Neural crest cell (in vitro differentiated cells): ENCODE measurements around the gene YAF2. TPM values are rescaled to one million over a fixed set of nuclear protein-coding genes. Genes with fewer than 3 reads are reported as not detected.
A peak's percentile ranks its signal among the peaks of the same experiment; 100 is the strongest.
"Not testable (repeated sequence)": the region's sequence is repeated elsewhere in the genome, so short reads cannot be mapped to it uniquely, and the experiment has no call there.

ENCODE experiments used
- DNase-seq: peaks from one replicate; pipeline ENCODE4 v3.0.0; 2021; ENCODE audit warnings: low read depth, mixed read lengths, low spot score
- H3K27ac Mint-ChIP-seq: one replicate; pipeline ENCODE4 v1.8.0; 2021; ENCODE audit warnings: mild to moderate bottlenecking, mixed read lengths; ENCODE audit not compliant: unreplicated experiment
- H3K27me3 Mint-ChIP-seq: 2 replicates; pipeline ENCODE4 v1.8.0; 2021; ENCODE audit warnings: low read depth, mild to moderate bottlenecking, mixed read lengths
- H3K36me3 Mint-ChIP-seq: 2 replicates; pipeline ENCODE4 v1.8.0; 2021; ENCODE audit warnings: low read depth, mild to moderate bottlenecking, mixed read lengths
- H3K4me1 Mint-ChIP-seq: 2 replicates; pipeline ENCODE4 v1.8.0; 2021; ENCODE audit warnings: mixed read lengths
- H3K4me3 Mint-ChIP-seq: one replicate; pipeline ENCODE4 v1.8.0; 2021; ENCODE audit warnings: mild to moderate bottlenecking, mixed read lengths
- H3K9me3 Mint-ChIP-seq: 2 replicates; pipeline ENCODE4 v1.8.0; 2021; ENCODE audit warnings: mixed read lengths
- CTCF ChIP-seq: fragments of 200-600 bp; sonication (generic); conservative IDR thresholded peaks from 2 replicates; pipeline ENCODE4 v1.5.0; 2021; ENCODE audit warnings: antibody characterized with exemption, mild to moderate bottlenecking
- total RNA-seq: library from RNA; stranded (reverse); gene quantifications from 2 replicates; pipeline ENCODE4 v1.2.1, GENCODE V29; 2021

YAF2 gene
- total RNA-seq, 1 donor from 2014 or later = 33.6 TPM

- H3K4me3 Mint-ChIP-seq = no peak overlapping the region
- H3K27me3 Mint-ChIP-seq = no peaks in the 10 kb centered on the region
- peaks cover 4% of the 10 kb centered on the region for H3K9me3 Mint-ChIP-seq
- H3K4me1 Mint-ChIP-seq = no peaks in the 10 kb centered on the region
- peaks cover 7% of the 10 kb centered on the region for H3K36me3 Mint-ChIP-seq
- H3K27ac Mint-ChIP-seq = no peak overlapping the region
- TF ChIP-seq CTCF = no peak
- DNase-seq = no peak
Measured at GRCh38 chr12:42255866-42256261, 17.8 kb upstream of the YAF2 start.

DNA sequence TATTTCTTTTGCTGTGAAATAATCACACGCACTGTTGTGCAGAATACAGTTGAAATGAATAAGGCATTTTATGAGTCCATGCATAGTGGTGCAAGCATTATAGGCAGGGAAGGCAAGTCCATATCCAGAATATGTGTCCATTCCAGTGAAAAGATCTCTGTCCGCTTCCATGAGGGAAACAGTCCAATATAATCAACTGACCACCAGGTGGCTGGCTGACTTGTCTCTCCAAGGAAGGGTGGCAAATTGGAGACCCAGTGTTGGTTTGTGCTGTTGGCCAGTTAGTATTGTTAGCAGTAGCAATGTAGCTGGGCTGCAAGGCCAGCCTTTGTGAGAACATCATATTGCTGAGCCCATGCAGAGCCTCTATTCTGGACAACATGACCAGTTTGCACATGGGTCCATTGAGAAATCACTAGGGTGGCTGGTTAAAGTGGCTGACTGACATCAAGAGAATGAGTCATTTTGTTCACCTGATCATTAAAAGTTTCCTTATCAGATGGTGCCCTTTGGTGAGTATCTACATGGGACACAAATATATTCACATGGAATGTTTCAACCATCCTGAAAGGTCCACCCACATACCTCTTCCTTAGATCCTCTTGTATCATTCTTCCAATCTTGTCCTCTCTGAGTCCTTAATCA is 17.3 kb upstream of the YAF2 start:
- H3K4me3 Mint-ChIP-seq = no peak overlapping the region
- DNase-seq = no peak
- no peaks in the 10 kb centered on the region for H3K4me1 Mint-ChIP-seq
- H3K36me3 Mint-ChIP-seq = peaks cover 7% of the 10 kb centered on the region
- H3K9me3 Mint-ChIP-seq = peaks cover 4% of the 10 kb centered on the region
- no peak overlapping the region for H3K27ac Mint-ChIP-seq
- H3K27me3 Mint-ChIP-seq = no peaks in the 10 kb centered on the region
- no peak for TF ChIP-seq CTCF

- H3K27me3 Mint-ChIP-seq, DNase-seq, H3K36me3 Mint-ChIP-seq, H3K27ac Mint-ChIP-seq, H3K4me3 Mint-ChIP-seq, H3K9me3 Mint-ChIP-seq, H3K4me1 Mint-ChIP-seq: not testable (repeated sequence)
Measured at GRCh38 chr12:42252645-42253044, 14.6 kb upstream of the YAF2 start.

DNA sequence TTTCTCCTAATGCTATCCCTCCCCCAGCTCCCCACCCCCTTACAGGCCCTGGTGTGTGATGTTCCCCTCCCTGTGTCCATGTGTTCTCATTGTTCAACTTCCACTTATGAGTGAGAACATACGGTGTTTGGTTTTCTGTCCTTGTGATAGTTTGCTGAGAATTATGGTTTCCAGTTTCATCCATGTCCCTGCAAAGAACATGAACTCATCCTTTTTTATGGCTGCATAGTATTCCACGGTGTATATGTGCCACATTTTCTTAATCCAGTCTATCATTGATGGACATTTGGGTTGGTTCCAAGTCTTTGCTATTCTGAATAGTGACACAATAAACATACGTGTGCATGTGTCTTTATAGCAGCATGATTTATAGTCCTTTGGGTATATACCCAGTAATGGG is 11.0 kb upstream of the YAF2 start:
- H3K27me3 Mint-ChIP-seq = not testable (repeated sequence)

DNA sequence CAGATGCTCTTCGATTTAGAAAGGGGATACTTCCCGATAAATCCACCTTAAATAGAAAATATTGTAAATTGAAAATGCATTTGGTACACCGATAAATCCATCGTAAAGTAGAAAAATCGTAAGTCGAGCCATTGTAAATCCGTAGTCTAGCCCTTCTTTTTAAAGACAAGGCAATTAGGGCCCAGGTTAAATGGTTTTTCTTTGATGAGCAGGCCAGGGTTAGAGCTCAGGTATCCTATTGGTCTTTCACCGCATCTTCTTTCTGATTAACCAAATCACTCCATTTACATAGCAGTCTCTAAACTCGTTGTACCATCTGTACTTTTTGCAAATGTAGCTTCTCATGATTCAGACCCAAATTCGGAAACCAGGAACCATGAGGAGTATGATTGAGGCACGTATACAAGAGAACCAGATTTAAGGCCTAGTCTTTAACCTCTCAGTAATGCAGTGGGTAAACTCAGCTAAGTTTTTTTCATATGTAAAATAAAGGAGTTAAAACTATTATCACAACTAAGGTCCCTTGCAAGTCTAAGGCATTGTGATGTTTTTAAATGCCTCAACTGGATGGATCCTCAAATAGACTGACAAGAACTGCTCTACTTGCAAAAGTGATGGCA is 2.2 kb upstream of the YAF2 start:
- H3K36me3 Mint-ChIP-seq = no peaks in the 10 kb centered on the region
- no peak for DNase-seq
- peak overlapping the region; percentile 69 for H3K4me3 Mint-ChIP-seq
- H3K4me1 Mint-ChIP-seq = peaks cover 25% of the 10 kb centered on the region
- no peak overlapping the region for H3K27ac Mint-ChIP-seq
- H3K9me3 Mint-ChIP-seq = no peaks in the 10 kb centered on the region
- no peaks in the 10 kb centered on the region for H3K27me3 Mint-ChIP-seq
- TF ChIP-seq CTCF = no peak

More for the DNA sequence above, 11.0 kb upstream of the YAF2 start:
- H3K4me1 Mint-ChIP-seq, H3K36me3 Mint-ChIP-seq, H3K27ac Mint-ChIP-seq, H3K9me3 Mint-ChIP-seq, H3K4me3 Mint-ChIP-seq, DNase-seq: not testable (repeated sequence)

DNA sequence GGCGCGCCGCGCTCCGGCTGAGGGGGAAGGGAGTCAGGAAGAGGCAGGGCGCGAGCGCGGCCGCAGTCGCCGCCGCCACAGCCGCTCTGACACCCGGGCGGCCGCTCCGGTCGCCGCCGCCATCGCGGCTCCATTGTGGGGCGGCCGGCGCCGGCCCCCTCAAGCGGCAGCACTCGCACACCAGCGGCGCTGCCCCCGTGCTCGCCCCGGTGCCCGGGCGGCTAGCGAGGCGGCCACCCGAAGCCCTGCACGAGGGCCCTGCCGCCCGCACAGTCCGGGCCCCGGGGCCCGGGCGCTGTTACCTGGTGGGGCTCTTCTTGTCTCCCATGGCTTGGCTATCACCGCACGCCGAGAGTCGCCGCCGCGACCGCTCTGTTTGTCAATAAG is 202 bp downstream of the YAF2 start:
- Mint-ChIP-seq H3K36me3 (peaks cover 3% of the 10 kb centered on the region), H3K4me1 (peaks cover 30% of the 10 kb centered on the region), H3K4me3 (peak overlapping the region; percentile 88), H3K9me3 (no peaks in the 10 kb centered on the region), H3K27me3 (no peaks in the 10 kb centered on the region), H3K27ac (no peak overlapping the region)
- DNase-seq = no peak
- no peak for TF ChIP-seq CTCF
